ENCODE results near the gene FOXL2. TPM values are rescaled to one million over a fixed set of nuclear protein-coding genes. Genes with fewer than 3 reads are reported as not detected.
A peak's percentile ranks its signal among the peaks of the same experiment; 100 is the strongest.

FOXL2 gene
- total and polyA plus RNA-seq, 2 of the 4 experiments (the other 2 are of a cell fraction): 0.07 TPM; not detected in 1

- H3K23ac ChIP-seq (ENCODE audit: low read depth, low read length): no peak overlapping the region
- H2AFZ ChIP-seq (replicated peaks; ENCODE audit: low read length, poor library complexity): peak overlapping the region; percentile 77
- DNase-seq: peak; percentile 83
- H3K4ac ChIP-seq (ENCODE audit: low read depth, low read length): no peak overlapping the region
- H4K5ac ChIP-seq (ENCODE audit: low read depth, low read length): no peak overlapping the region
- WGBS, 2 experiments (ENCODE audit: extremely low coverage in 2 of 2, insufficient read length in 1 of 2): 8% methylated on average over 2 of the region's 6 CpGs; no CpG with 5 or more reads in 1 of the 2 experiments
- ATAC-seq (ENCODE audit: low read depth): peak; percentile 77
- H3K56ac ChIP-seq (ENCODE audit: extremely low read depth, insufficient read depth, low read length): no peak overlapping the region
- no peaks in the 10 kb centered on the region for H3K9me3 ChIP-seq (ENCODE audit: control insufficient read depth, insufficient read depth, low read length)
- H2AK9ac ChIP-seq (replicated peaks; ENCODE audit: low read depth, low read length, poor library complexity): no peak overlapping the region
- no peak overlapping the region for H4K91ac ChIP-seq (ENCODE audit: insufficient read depth, low read depth, low read length)
- H4K20me1 ChIP-seq (ENCODE audit: insufficient read depth, low read length): no peaks in the 10 kb centered on the region
- no peak overlapping the region for H3K9ac ChIP-seq (ENCODE audit: low read depth, low read length)
- no TSS peak for BruUV-seq (replicated peaks)
- H3K4me3 ChIP-seq (ENCODE audit: insufficient read depth, low read depth, low read length): no peak overlapping the region
- H3K27me3 ChIP-seq (ENCODE audit: control insufficient read depth, insufficient read depth, low read length): peaks cover 5% of the 10 kb centered on the region; the same call in 1 of the 2 replicates
- H3K36me3 ChIP-seq (ENCODE audit: control insufficient read depth, insufficient read depth, low read length): no peaks in the 10 kb centered on the region
- no peaks in the 10 kb centered on the region for H3K79me1 ChIP-seq (ENCODE audit: low read depth in 1 of 2, low read length in 2 of 2)
- H3K4me1 ChIP-seq (ENCODE audit: control insufficient read depth, insufficient read depth, low read length): peaks cover 9% of the 10 kb centered on the region
- no peak overlapping the region for H2BK15ac ChIP-seq (ENCODE audit: low read depth, low read length)
- H3K18ac ChIP-seq (ENCODE audit: low read depth, low read length): no peak overlapping the region
- dilution Hi-C loops (cut with HindIII; ENCODE audit: low sequenced_read_pairs, unreplicated experiment) (no loop called here), intact Hi-C loops (cut with micrococcal nuclease) (loop anchor here (1.0 to 5.0 kb wide), 3 partner anchors 445 to 591 kb away; no protein-coding TSS in a partner anchor), in situ Hi-C loops (cut with MboI; ENCODE audit: low sequenced_read_pairs) (loop anchor here (10.0 kb wide), 2 partner anchors 429 to 859 kb away; no protein-coding TSS in a partner anchor)
- no peak overlapping the region for H3K14ac ChIP-seq (replicated peaks; ENCODE audit: low read depth, low read length)
- no peak overlapping the region for H2BK5ac ChIP-seq (ENCODE audit: low read depth, low read length, poor library complexity, severe bottlenecking)
- no peak overlapping the region for H2AK5ac ChIP-seq (ENCODE audit: low read depth, low read length)
- CTCF ChIA-PET: interaction anchor here (0.5 to 3.2 kb wide), 17 partner anchors 8 to 598 kb away, joined by 3 to 26 read pairs (median 3); partner anchors contain the start of gene CEP70
- TF ChIP-seq CEBPB (IDR thresholded peaks at IDR 0.05; ENCODE audit: low read depth, low read length): 0 out of 2 replicates have a peak, but pooled peaks have one; percentile 1
- peak; percentile 89 for TF ChIP-seq CTCF (conservative IDR thresholded peaks at IDR 0.05; ENCODE audit: low read depth, low read length)
- peak; percentile 80 for TF ChIP-seq RAD21 (IDR thresholded peaks at IDR 0.05; ENCODE audit: low read length)
- TF ChIP-seq CHD1 (IDR thresholded peaks at IDR 0.05; ENCODE audit: low read depth, low read length): no peak
- TF ChIP-seq SMC3 (IDR thresholded peaks at IDR 0.05; ENCODE audit: low read depth, low read length): peak; percentile 78
- no peak for TF ChIP-seq USF2 (IDR thresholded peaks at IDR 0.05; ENCODE audit: low read depth, low read length)
- H3K9me1 ChIP-seq (ENCODE audit: insufficient read depth, low read length): no peaks in the 10 kb centered on the region; the same call in 1 of the 2 replicates
- POLR2A ChIA-PET (ENCODE audit: unreplicated experiment): interaction anchor here (0.5 kb wide), 1 partner anchor 449 kb away, joined by 6 read pairs; no protein-coding TSS in a partner anchor
- H2BK120ac ChIP-seq (ENCODE audit: low read depth, low read length): no peak overlapping the region
- H2BK20ac ChIP-seq (ENCODE audit: low read depth, low read length): no peak overlapping the region
- H4K8ac ChIP-seq (ENCODE audit: low read depth in 2 of 2, low read length in 2 of 2): no peak overlapping the region
- peak overlapping the region; percentile 38; the same call in 1 of the 2 replicates for H3K4me2 ChIP-seq (ENCODE audit: low read depth, low read length)
- no peak overlapping the region for H3K27ac ChIP-seq (ENCODE audit: insufficient read depth, low read length)
Measured at GRCh38 chr3:138923531-138923994, 23.4 kb downstream of the FOXL2 start.
